K562 (cell line): ENCODE results near the gene SNW1. TPM values are rescaled to one million over a fixed set of nuclear protein-coding genes. Genes with fewer than 3 reads are reported as not detected.
A peak's percentile ranks its signal among the peaks of the same experiment; 100 is the strongest.

Experiments
- ADNP ChIP-seq: fragments of 200-800 bp; sonication (Bioruptor generic); IDR thresholded peaks from 2 replicates; pipeline ENCODE4 v1.6.1; 2016; ENCODE audit warnings: missing genetic modification characterization, missing compliant biosample characterization
- CBFB ChIP-seq: sonication (generic); formaldehyde crosslinking; IDR thresholded peaks from 2 replicates; pipeline ENCODE4 v1.4.0; 2020; ENCODE audit warnings: mild to moderate bottlenecking, missing genetic modification reagents
- E4F1 ChIP-seq: fragments of 250-450 bp; sonication (Bioruptor Pico); IDR thresholded peaks from 2 replicates; pipeline ENCODE4 v1.5.0; 2021; ENCODE audit warnings: mild to moderate bottlenecking, borderline replicate concordance
- ESRRB ChIP-seq: fragments of 250-450 bp; sonication (Bioruptor Pico); IDR thresholded peaks from 2 replicates; pipeline ENCODE4 v1.5.0; 2020; ENCODE audit warnings: mild to moderate bottlenecking, moderate library complexity, borderline replicate concordance
- FOXM1 ChIP-seq, 2 experiments: fragments of 450-650 bp in 1 of 2; sonication (generic) in 1 of 2; formaldehyde crosslinking in 1 of 2; IDR thresholded peaks; 2 replicates each; pipeline versions ENCODE4 v1.6.1 to v1.9.0; 2017 to 2022; ENCODE audit warnings: low read depth in 2 of 2, mild to moderate bottlenecking in 2 of 2, missing genetic modification reagents in 1 of 2, moderate library complexity in 1 of 2
- ILK ChIP-seq: fragments of 450-650 bp; IDR thresholded peaks from 2 replicates; pipeline ENCODE4 v1.6.1; 2016; ENCODE audit warnings: missing genetic modification characterization, low read depth, mild to moderate bottlenecking, missing compliant biosample characterization, moderate library complexity, borderline replicate concordance
- LARP7 ChIP-seq: fragments of 450-650 bp; IDR thresholded peaks from 2 replicates; pipeline ENCODE4 v1.6.1; 2016
- LCOR ChIP-seq: sonication (generic); formaldehyde crosslinking; IDR thresholded peaks from 2 replicates; pipeline ENCODE4 v1.8.0; 2022; ENCODE audit warnings: mild to moderate bottlenecking, missing genetic modification reagents
- MTA2 ChIP-seq: fragments of 450-650 bp; IDR thresholded peaks from 2 replicates; pipeline ENCODE4 v1.6.1; 2016; ENCODE audit warnings: low read depth
- MYNN ChIP-seq, 2 experiments: sonication (generic); formaldehyde crosslinking in 1 of 2; IDR thresholded peaks; 2 replicates each; pipeline versions ENCODE4 v1.5.0 to v1.6.1; 2016 to 2020; ENCODE audit warnings: antibody characterized with exemption in 1 of 2, missing genetic modification reagents in 1 of 2
- NCOA1 ChIP-seq: fragments of 450-650 bp; IDR thresholded peaks from 2 replicates; pipeline ENCODE4 v1.6.1; 2016; ENCODE audit warnings: low read depth
- NFE2L1 ChIP-seq: fragments of 450-650 bp; IDR thresholded peaks from 2 replicates; pipeline ENCODE4 v1.6.1; 2016; ENCODE audit warnings: missing genetic modification characterization, low read depth, mild to moderate bottlenecking, missing compliant biosample characterization, moderate library complexity, borderline replicate concordance
- SRSF1 ChIP-seq: fragments of 200-400 bp; formaldehyde crosslinking; IDR thresholded peaks from 2 replicates; pipeline ENCODE4 v1.6.1; 2017; ENCODE audit warnings: mild to moderate bottlenecking, low read depth, low read length, moderate library complexity
- TOE1 ChIP-seq, 2 experiments: fragments of 450-650 bp in 1 of 2; sonication (generic) in 1 of 2; formaldehyde crosslinking in 1 of 2; IDR thresholded peaks; 2 replicates each; pipeline versions ENCODE4 v1.7.1 to v1.8.0; 2016 to 2022; ENCODE audit warnings: borderline replicate concordance in 2 of 2, mild to moderate bottlenecking in 2 of 2, antibody characterized with exemption in 1 of 2, inconsistent platforms in 1 of 2, low read depth in 1 of 2, missing genetic modification reagents in 1 of 2, moderate library complexity in 1 of 2
- YBX1 ChIP-seq: fragments of 450-650 bp; IDR thresholded peaks from 2 replicates; pipeline ENCODE4 v1.7.1; 2016; ENCODE audit warnings: mild to moderate bottlenecking
- YY1 ChIP-seq, 3 experiments: IDR thresholded peaks; 2 replicates each; pipeline ENCODE4 v1.6.1; 2011; ENCODE audit warnings: low read length in 2 of 3, mild to moderate bottlenecking in 2 of 3, moderate library complexity in 2 of 3, borderline replicate concordance in 1 of 3, control low read depth in 1 of 3, low read depth in 1 of 3; ENCODE audit not compliant: insufficient read depth in 3 of 3, insufficient replicate concordance in 2 of 3, control insufficient read depth in 1 of 3, insufficient read length in 1 of 3; ENCODE audit errors: extremely low read depth in 1 of 3
- ZC3H4 ChIP-seq: sonication (generic); formaldehyde crosslinking; IDR thresholded peaks from 2 replicates; pipeline ENCODE4 v1.9.0; 2021; ENCODE audit warnings: missing genetic modification reagents, borderline replicate concordance
- ZFX ChIP-seq: sonication (generic); formaldehyde crosslinking; IDR thresholded peaks from 2 replicates; pipeline ENCODE4 v1.8.0; 2022; ENCODE audit warnings: mild to moderate bottlenecking, missing genetic modification reagents, moderate library complexity
- ZNF184 ChIP-seq: sonication (generic); formaldehyde crosslinking; IDR thresholded peaks from 2 replicates; pipeline ENCODE4 v1.5.0; 2020; ENCODE audit warnings: missing genetic modification reagents
- ZNF232 ChIP-seq: sonication (generic); formaldehyde crosslinking; IDR thresholded peaks from 2 replicates; pipeline ENCODE4 v1.8.0; 2022; ENCODE audit warnings: mild to moderate bottlenecking, missing genetic modification reagents
- ZNF764 ChIP-seq: fragments of 250-450 bp; sonication (Bioruptor Pico); IDR thresholded peaks from 2 replicates; pipeline ENCODE4 v1.4.0; 2020; ENCODE audit warnings: low read depth, mild to moderate bottlenecking, moderate library complexity
- polyA plus RNA-seq, 8 experiments: library from polyadenylated mRNA; depleted of rRNA in 4 of 8; stranded (reverse) in 5 of 8; unstranded in 3 of 8; fragments of >200 nt; fragmentation: Nextera tagmentation in 2 of 8; fragmentation: Illumina TruSeq in 1 of 8; extraction: Ambion mirVana in 2 of 8; extraction: Trizol in 1 of 8; gene quantifications; 2 replicates each; pipeline versions ENCODE4 v1.2.1 to v1.2.3, GENCODE V29; 2011 to 2014; ENCODE audit warnings: inconsistent platforms in 1 of 8, missing spikeins in 1 of 8
- total RNA-seq, 7 experiments: library from RNA; depleted of rRNA in 6 of 7; stranded (reverse); fragments of >200 nt in 6 of 7; fragmentation: Illumina TruSeq in 2 of 7; extraction: Trizol in 2 of 7; gene quantifications; 2 replicates each; pipeline versions ENCODE4 v1.2.1 to v1.2.3, GENCODE V29; 2011 to 2021; ENCODE audit warnings: low replicate concordance in 1 of 7
- TF ChIP-seq, protein P1 (sequence below): fragments of 250-450 bp; sonication (Bioruptor Pico); IDR thresholded peaks from 2 replicates; pipeline ENCODE4 v1.5.1; 2021; ENCODE audit warnings: mild to moderate bottlenecking

The SNW1 gene
- total and polyA plus RNA-seq, 9 of the 15 experiments (the other 6 are each of a cell fraction or from before 2014, with no cell fraction given): 64.4 to 143 (median 98.2) TPM

DNA sequence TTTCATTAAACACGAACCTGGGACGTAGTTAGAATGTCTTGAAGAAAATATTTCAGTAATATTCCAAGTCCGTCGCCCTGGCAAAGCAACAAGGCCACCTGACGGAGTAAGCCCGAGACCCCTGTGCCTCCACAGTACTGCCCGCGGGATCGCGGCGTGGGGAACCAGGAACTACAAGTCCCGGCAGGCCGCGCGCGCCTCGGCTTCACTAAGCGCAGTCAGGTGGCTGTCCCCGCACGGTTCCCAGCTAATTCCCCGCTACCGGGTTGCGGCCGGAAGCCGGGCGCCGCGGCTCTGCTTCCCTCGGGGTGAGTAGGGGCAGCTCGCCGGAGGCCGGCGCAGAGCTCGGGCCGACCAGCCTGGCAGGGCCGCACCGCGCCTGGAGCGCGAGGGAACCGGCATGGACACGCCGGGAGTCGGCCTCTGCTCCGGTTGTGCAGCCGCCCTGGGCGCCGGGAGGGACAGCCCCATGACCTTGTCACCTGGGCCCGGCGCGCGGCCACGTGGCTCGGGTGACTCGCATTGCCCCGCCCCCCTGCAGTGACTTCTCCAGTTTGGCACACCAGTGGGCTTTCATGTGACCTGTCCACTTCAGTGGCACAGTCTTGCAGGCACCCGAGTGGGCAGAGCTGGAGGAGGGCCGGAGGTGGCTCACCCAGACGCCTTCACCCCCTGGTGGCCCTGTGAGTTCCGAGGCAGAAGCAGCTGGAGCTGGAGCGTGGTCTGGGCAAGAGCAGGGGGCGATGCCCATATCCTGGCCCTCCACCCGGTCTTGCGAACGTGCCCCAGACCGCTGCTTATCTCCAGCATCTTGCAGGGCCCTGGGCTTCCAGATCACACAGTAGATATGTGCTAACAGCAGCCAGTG is 39.1 kb upstream of the SNW1 start, which contains the start of gene ADCK1 (continued):
- TF ChIP-seq ZNF764 (CRISPR knock-in tag) (no peak), LCOR (CRISPR knock-in tag) (no peak), TOE1 (IDR thresholded peaks at IDR 0.05; ENCODE audit: borderline replicate concordance) (no peak; the same call in 1 of the 2 replicates), TOE1 (CRISPR knock-in tag; IDR thresholded peaks at IDR 0.05; ENCODE audit: borderline replicate concordance, low read depth) (no peak), E4F1 (CRISPR knock-in tag) (no peak), MTA2 (no peak), ZC3H4 (CRISPR knock-in tag) (no peak), ZNF184 (CRISPR knock-in tag) (no peak), ADNP (no peak), YY1 (IDR thresholded peaks at IDR 0.05; ENCODE audit: borderline replicate concordance in 1 of 3, control insufficient read depth in 1 of 3, extremely low read depth in 1 of 3, insufficient read depth in 3 of 3, insufficient read length in 1 of 3, insufficient replicate concordance in 2 of 3, low read depth in 1 of 3, low read length in 2 of 3) (peak in 1 of 3 experiments; percentile 16), LARP7 (no peak), MYNN (IDR thresholded peaks at IDR 0.05) (no peak), MYNN (CRISPR knock-in tag; IDR thresholded peaks at IDR 0.05) (no peak), ILK (tag) (no peak), NFE2L1 (no peak), NCOA1 (no peak), CBFB (peak; percentile 68; the same call in 1 of the 2 replicates), YBX1 (no peak), ZFX (peak; percentile 93), SRSF1 (no peak), ESRRB (CRISPR knock-in tag) (no peak), FOXM1 (IDR thresholded peaks at IDR 0.05; ENCODE audit: low read depth) (no peak), FOXM1 (CRISPR knock-in tag; IDR thresholded peaks at IDR 0.05; ENCODE audit: low read depth) (peak; percentile 88; the same call in 1 of the 2 replicates), ZNF232 (CRISPR knock-in tag) (no peak)
- TF ChIP-seq, protein P1, sequence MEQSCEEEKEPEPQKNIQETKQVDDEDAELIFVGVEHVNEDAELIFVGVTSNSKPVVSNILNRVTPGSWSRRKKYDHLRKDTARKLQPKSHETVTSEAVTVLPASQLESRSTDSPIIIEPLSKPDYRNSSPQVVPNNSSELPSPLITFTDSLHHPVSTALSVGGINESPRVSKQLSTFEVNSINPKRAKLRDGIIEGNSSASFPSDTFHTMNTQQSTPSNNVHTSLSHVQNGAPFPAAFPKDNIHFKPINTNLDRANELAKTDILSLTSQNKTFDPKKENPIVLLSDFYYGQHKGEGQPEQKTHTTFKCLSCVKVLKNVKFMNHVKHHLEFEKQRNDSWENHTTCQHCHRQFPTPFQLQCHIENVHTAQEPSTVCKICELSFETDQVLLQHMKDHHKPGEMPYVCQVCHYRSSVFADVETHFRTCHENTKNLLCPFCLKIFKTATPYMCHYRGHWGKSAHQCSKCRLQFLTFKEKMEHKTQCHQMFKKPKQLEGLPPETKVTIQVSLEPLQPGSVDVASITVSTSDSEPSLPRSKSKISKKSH (CRISPR knock-in tag): no peak
